Heart left ventricle (tissue), 16 donors: ENCODE data around the gene DNAH3. TPM values are rescaled to one million over a fixed set of nuclear protein-coding genes. Genes with fewer than 3 reads are reported as not detected.
"Not testable (repeated sequence)": the region's sequence is repeated elsewhere in the genome, so short reads cannot be mapped to it uniquely, and the experiment has no call there.

Experiments
- ATAC-seq, 4 donors: fragments of 200-7000 bp; cut with Tn5 transposase; one replicate each; pipeline ENCODE4 v1.9.1; 2020 to 2022; ENCODE audit warnings: moderate library complexity in 4 of 4, mild to moderate bottlenecking in 3 of 4, moderate number of reproducible peaks in 1 of 4
- DNase-seq, 5 donors: peaks; one replicate each; pipeline ENCODE4 v3.0.0-alpha.2; 2020
- H3K27ac ChIP-seq, 12 donors: fragments of 200-600 bp; sonication (generic) in 4 of 12; one replicate each; pipeline versions ENCODE4 v1.5.0 to v1.8.0; 2016 to 2022; ENCODE audit warnings: mild to moderate bottlenecking in 2 of 12
- H3K27me3 ChIP-seq, 9 donors: fragments of 200-600 bp; sonication (generic) in 2 of 9; one replicate each; pipeline versions ENCODE4 v1.5.1 to v1.8.0; 2016 to 2022; ENCODE audit warnings: mild to moderate bottlenecking in 3 of 9
- H3K36me3 ChIP-seq, 9 donors: fragments of 200-600 bp; sonication (generic) in 2 of 9; one replicate each; pipeline versions ENCODE4 v1.5.0 to v1.8.0; 2018 to 2022; ENCODE audit warnings: mild to moderate bottlenecking in 2 of 9
- H3K4me1 ChIP-seq, 12 donors: fragments of 200-600 bp; sonication (generic) in 4 of 12; one replicate each; pipeline versions ENCODE4 v1.5.0 to v1.8.0; 2016 to 2022; ENCODE audit warnings: mild to moderate bottlenecking in 3 of 12
- H3K4me3 ChIP-seq, 12 donors: fragments of 200-600 bp; sonication (generic) in 4 of 12; one replicate each; pipeline versions ENCODE4 v1.5.0 to v1.8.0; 2017 to 2022; ENCODE audit warnings: mild to moderate bottlenecking in 9 of 12, moderate library complexity in 4 of 12
- H3K9me3 ChIP-seq, 12 donors: fragments of 200-600 bp; sonication (generic) in 4 of 12; one replicate each; pipeline versions ENCODE4 v1.5.0 to v1.8.0; 2016 to 2022; ENCODE audit warnings: mild to moderate bottlenecking in 1 of 12
- CTCF ChIP-seq, 12 donors: fragments of 200-600 bp; sonication (generic) in 4 of 12; IDR thresholded peaks; one replicate each; pipeline versions ENCODE4 v1.5.0 to v1.8.0; 2018 to 2022; ENCODE audit warnings: antibody characterized with exemption in 12 of 12, mild to moderate bottlenecking in 5 of 12
- POLR2A ChIP-seq, 2 donors: fragments of 450-650 bp; IDR thresholded peaks; one replicate each; pipeline ENCODE4 v1.6.1; 2017; ENCODE audit warnings: antibody characterized with exemption in 2 of 2, mild to moderate bottlenecking in 2 of 2, moderate library complexity in 2 of 2
- WGBS, 4 donors: extraction: QIAGEN DNeasy Blood & Tissue Kit in 2 of 4; methylation state at CpG; one replicate each; pipeline versions ENCODE4 v1.1.5 to v1.1.7; 2013 to 2018; 5-methylcytosine and 5-hydroxymethylcytosine counted together
- intact Hi-C, 10 donors: fragments of 100-400 bp; cut with DNase I; formaldehyde crosslinking; loops; one replicate each; pipeline versions ENCODE4 v1.11.1 to v1.14.2; 2022
- polyA plus RNA-seq, 2 donors: library from polyadenylated mRNA; stranded (reverse); fragments of 200-250 nt; gene quantifications; one replicate each; pipeline ENCODE4 v1.2.3, GENCODE V29; 2013
- total RNA-seq, 9 donors: library from RNA; depleted of rRNA in 2 of 9; stranded (reverse); fragments of >200 nt in 2 of 9; fragmentation: NEBNext Ultra II Directional in 3 of 9; extraction: Animal tissue kit (Norgen Biotek cat#: 25700) in 3 of 9; gene quantifications; one replicate each; pipeline versions ENCODE4 v1.1.0 to v1.2.4, GENCODE V29; 2016 to 2023
- donor health status: ischemic (EF 13 %, LVEDD 7.1; RV severe dilation, severe dysfunction).
- donor health status: healthy with polysubstance abuse.
- donor health status: DM: no; HTN: yes; CAD: no.
- donor health status: DM: no; HTN: no; CAD: no.
- donor health status: ischemic (EF 25% LVEDD 6.9; RV normal size, moderate dysfunction).
- donor health status: ischemic (EF 25% LVEDD 5.7; RV mildly dilated, moderate dysfunction).
- donor health status: healthy.
- donor health status: DM: yes; HTN: yes; CAD: no.
- donor health status: ischemic (EF 35%, LVEDD 5.7; RV mildly dilated, moderate dysfunction).
- donor health status: nonischemic (EF 11% LVEDD 7.7; RV severe dilation, severe dysfunction).
- donor health status: DM: yes; HTN: yes; CAD: no.
- donor health status: PGD.
- donor health status: ischemic (EF 29% LVEDD 5.4; RV normal size, mild dysfunction).
- donor health status: nonischemic (EF 23%, LVEDD 6.1; RV moderate dilation, normal function).

DNAH3 gene
- total and polyA plus RNA-seq, 11 donors, result 0.01 to 2.0 (median 0.87) TPM

DNA sequence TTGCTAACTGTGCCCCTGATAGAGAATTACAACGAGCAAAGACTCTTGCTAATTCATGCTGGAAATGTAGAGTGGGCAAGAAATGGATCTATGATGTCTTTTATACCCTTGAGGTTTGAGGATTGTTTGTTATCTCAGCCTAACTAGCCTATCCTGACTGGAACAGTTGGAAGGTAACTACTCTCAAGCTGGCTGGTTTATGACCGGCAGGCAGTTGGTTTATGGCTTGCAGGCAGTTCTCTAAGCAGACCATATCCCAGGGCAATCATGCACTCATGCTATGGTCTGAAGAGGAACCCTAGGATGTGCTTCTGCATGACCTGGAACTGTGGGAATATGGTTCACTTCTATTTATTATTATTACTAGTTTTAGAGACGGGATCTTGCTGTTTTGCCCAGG is 201.0 kb downstream of the DNAH3 start:
- WGBS, 4 donors, result 80 to 89% (median 86%) methylated on average over 2 to 3 of the region's 3 CpGs
- no peak overlapping the region for H3K27ac ChIP-seq
- intact Hi-C loops, result loop anchor here in 2 of 10 donors (5.0 to 10.0 kb wide), 2 partner anchors 102 to 105 kb away; no protein-coding TSS in a partner anchor
- H3K4me1 ChIP-seq, result no peaks in the 10 kb centered on the region
- no peak for TF ChIP-seq CTCF (IDR thresholded peaks at IDR 0.05)
- TF ChIP-seq POLR2A (IDR thresholded peaks at IDR 0.05), result no peak
- H3K36me3 ChIP-seq, result no peaks in the 10 kb centered on the region
- H3K4me3 ChIP-seq, result no peak overlapping the region
- DNase-seq, result no peak
- H3K9me3 ChIP-seq, result no peaks in the 10 kb centered on the region
- no peaks in the 10 kb centered on the region for H3K27me3 ChIP-seq
- no peak for ATAC-seq

DNA sequence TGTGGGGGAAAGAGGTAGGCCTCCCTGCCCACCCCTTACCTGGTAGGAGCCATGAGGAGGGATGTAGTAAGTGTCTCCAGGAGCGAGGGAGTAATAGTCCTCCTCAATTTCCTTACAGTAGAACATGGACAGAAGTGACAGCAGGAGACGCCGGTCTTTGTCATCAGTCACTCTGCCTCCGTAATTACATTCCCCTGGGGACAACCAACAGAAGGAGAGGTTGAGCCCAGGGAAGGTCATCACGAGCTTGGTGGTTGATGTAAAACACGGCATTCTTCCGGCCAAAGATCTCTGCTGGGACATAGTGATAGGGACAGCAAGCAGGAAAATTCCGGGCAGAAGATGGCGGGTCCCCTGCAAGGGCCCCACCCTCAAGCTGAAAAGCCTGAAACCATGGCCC is 202.2 kb downstream of the DNAH3 start:
- no peak for TF ChIP-seq CTCF (IDR thresholded peaks at IDR 0.05)
- no peak for TF ChIP-seq POLR2A (IDR thresholded peaks at IDR 0.05)
- H3K27me3 ChIP-seq, result no peaks in the 10 kb centered on the region
- no peak overlapping the region for H3K27ac ChIP-seq
- no peaks in the 10 kb centered on the region for H3K9me3 ChIP-seq
- intact Hi-C loops, result loop anchor here in 2 of 10 donors (5.0 to 10.0 kb wide), 2 partner anchors 101 to 104 kb away; no protein-coding TSS in a partner anchor
- no peaks in the 10 kb centered on the region for H3K36me3 ChIP-seq
- WGBS, 4 donors, result 79 to 87% (median 85%) methylated on average over 9 of the region's 9 CpGs
- no peak overlapping the region for H3K4me3 ChIP-seq
- peaks cover 0 to 9% (median 0%) of the 10 kb centered on the region in 12 donors for H3K4me1 ChIP-seq
- DNase-seq (no peak), ATAC-seq (no peak)

DNA sequence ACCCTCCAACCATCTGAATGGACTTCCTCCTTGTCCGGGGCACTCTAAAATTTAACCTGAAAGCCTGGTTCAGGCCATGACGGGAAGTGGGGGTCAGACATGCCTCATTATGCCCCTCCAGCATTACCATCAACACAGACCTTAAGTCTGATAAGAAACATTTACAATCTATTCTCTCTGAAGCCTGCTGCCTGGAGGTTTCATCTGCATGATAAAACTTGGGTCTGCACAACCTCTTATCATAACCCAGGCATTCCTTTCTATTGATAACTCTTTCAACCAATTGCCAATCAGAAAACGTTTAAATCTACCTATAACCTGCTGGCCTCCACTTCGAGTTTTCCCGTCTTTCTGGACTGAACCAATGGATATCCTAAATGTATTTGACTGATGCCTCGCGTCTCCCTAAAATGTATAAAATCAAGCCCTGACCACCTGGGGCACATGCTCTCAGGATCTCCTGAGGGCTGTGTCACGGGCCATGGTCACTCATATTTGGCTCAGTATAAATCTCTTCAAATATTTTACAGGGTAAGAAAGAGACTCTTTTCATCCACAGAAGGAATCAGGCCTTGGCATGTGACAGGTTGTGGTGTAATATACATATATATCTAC is 204.5 kb downstream of the DNAH3 start:
- Histone ChIP-seq H3K27ac (no peak overlapping the region), H3K36me3 (no peaks in the 10 kb centered on the region), H3K4me1 (peaks cover 0 to 11% (median 0%) of the 10 kb centered on the region in 12 donors), H3K4me3 (no peak overlapping the region), H3K9me3 (no peaks in the 10 kb centered on the region), H3K27me3 (no peaks in the 10 kb centered on the region)
- WGBS, 4 donors, result 74 to 83% (median 78%) methylated on average over 8 of the region's 8 CpGs
- ATAC-seq, result no peak
- TF ChIP-seq POLR2A (IDR thresholded peaks at IDR 0.05), result no peak
- TF ChIP-seq CTCF (IDR thresholded peaks at IDR 0.05), result no peak
- no peak for DNase-seq
- intact Hi-C loops, result loop anchor here in 2 of 10 donors (5.0 to 10.0 kb wide), 2 partner anchors 99 to 101 kb away; no protein-coding TSS in a partner anchor

DNA sequence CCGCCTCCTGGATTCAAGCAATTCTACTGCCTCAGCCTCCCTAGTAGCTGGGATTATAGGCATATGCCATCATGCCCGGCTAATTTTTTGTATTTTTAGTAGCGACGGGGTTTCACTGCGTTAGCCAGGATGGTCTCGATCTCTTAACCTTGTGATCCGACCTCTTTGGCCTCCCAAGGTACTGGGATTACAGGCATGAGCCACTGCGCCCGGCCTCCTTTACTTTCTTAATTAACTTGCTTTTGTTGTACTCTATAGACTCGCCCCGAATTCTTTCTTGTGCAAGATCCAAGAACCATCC is 205.1 kb downstream of the DNAH3 start:
- not testable (repeated sequence) for H3K9me3 ChIP-seq, H3K27ac ChIP-seq, H3K4me3 ChIP-seq, H3K36me3 ChIP-seq, ATAC-seq, H3K27me3 ChIP-seq, DNase-seq
- H3K4me1 ChIP-seq, result peaks cover 0 to 15% (median 0%) of the 10 kb centered on the region in 12 donors
- intact Hi-C loops, result loop anchor here in 3 of 10 donors (2.0 to 10.0 kb wide), 3 partner anchors 95 to 101 kb away; no protein-coding TSS in a partner anchor
- 94 to 96% (median 94%) methylated on average over 11 of the region's 11 CpGs for WGBS, 4 donors
